DOHH2 (cell line): ENCODE results near the gene FBXW9.

Source experiments
- EZH2phosphoT487 ChIP-seq: fragments of 200-600 bp; sonication (generic); IDR thresholded peaks from 2 replicates; pipeline ENCODE4 v1.6.1; 2017; ENCODE audit warnings: borderline replicate concordance, mild to moderate bottlenecking, antibody characterized with exemption, low read length, moderate library complexity, mixed read lengths
- TF ChIP-seq, protein P1 (sequence below): fragments of 200-600 bp; sonication (generic); IDR thresholded peaks from one replicate; pipeline ENCODE4 v1.5.1; 2014; ENCODE audit warnings: antibody characterized with exemption, mild to moderate bottlenecking, low read depth, low read length; ENCODE audit not compliant: poor library complexity, severe bottlenecking

DNA sequence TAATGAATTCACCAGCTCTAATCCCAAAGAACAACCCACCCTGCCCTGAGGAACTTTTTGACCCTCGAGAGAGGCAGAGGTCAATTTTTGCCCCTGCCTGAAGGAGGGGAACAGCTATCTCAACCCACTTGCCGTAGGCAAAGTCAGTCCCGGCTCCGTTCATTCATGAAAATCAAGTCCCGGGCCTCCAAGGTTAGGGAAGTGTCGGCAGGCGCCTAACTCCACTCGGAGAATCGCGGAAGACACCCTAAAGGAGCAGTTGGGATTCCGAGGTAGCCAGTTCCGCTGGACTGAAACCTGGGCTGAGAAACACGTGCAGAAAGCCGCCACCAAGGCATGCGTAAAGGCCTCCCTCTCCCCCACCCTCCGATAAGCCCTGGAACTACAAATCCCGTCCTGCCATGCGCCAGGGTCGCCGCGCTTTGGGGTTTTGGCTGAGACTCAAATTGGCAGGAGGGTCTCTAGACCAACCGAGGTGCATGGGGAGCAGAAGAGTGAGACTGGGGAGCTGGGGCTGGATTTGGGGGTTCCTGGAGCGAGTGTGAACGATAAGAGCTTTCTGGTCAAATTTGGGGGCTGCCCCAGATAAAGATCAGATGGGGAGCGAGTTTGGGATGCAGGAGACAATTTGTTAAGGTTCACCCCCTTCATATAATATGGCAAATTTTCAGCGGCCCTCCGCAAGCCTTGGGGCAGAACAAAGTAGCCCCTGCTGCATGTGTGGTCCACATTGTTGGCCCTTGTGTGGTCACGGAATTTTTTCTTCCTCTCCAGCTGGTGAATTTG lies 27.4 kb upstream of the FBXW9 start, which contains the start of gene TNPO2:
- TF ChIP-seq, protein P1, sequence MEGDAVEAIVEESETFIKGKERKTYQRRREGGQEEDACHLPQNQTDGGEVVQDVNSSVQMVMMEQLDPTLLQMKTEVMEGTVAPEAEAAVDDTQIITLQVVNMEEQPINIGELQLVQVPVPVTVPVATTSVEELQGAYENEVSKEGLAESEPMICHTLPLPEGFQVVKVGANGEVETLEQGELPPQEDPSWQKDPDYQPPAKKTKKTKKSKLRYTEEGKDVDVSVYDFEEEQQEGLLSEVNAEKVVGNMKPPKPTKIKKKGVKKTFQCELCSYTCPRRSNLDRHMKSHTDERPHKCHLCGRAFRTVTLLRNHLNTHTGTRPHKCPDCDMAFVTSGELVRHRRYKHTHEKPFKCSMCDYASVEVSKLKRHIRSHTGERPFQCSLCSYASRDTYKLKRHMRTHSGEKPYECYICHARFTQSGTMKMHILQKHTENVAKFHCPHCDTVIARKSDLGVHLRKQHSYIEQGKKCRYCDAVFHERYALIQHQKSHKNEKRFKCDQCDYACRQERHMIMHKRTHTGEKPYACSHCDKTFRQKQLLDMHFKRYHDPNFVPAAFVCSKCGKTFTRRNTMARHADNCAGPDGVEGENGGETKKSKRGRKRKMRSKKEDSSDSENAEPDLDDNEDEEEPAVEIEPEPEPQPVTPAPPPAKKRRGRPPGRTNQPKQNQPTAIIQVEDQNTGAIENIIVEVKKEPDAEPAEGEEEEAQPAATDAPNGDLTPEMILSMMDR = no peak
- no peak for TF ChIP-seq EZH2phosphoT487
